NCI-H524 (cell line): ENCODE data around the gene LDLRAD4.
"Not testable (repeated sequence)": the region's sequence is repeated elsewhere in the genome, so short reads cannot be mapped to it uniquely, and the experiment has no call there.

Experiments used
- DNase-seq, 2 experiments: peaks; one replicate each; lab custom pipeline; 2025; lab: John Stamatoyannopoulos, UW

Gene LDLRAD4

GRCh38 chr18:13485604-13486003 lies 267.0 kb downstream of the LDLRAD4 start:
- DNase-seq, result no peak

GRCh38 chr18:13486284-13486683 lies 267.7 kb downstream of the LDLRAD4 start:
- no peak for DNase-seq

- DNase-seq, result no peak
These were observed 268.1 kb downstream of the LDLRAD4 start for GRCh38 chr18:13486686-13487085.

- DNase-seq, result no peak
These were observed 268.7 kb downstream of the LDLRAD4 start for GRCh38 chr18:13487237-13487636.

- DNase-seq, result no peak
These were observed 269.8 kb downstream of the LDLRAD4 start for GRCh38 chr18:13488281-13488929.

GRCh38 chr18:13489303-13489702 lies 270.7 kb downstream of the LDLRAD4 start:
- not testable (repeated sequence) for DNase-seq

GRCh38 chr18:13491138-13491537 lies 272.6 kb downstream of the LDLRAD4 start:
- DNase-seq, result no peak

- peak; percentile 23 to 78 for DNase-seq
These were observed 273.8 kb downstream of the LDLRAD4 start for GRCh38 chr18:13492314-13492713.

- DNase-seq, result no peak
These were observed 274.5 kb downstream of the LDLRAD4 start for GRCh38 chr18:13493079-13493478.

- no peak for DNase-seq
These were observed 275.2 kb downstream of the LDLRAD4 start for GRCh38 chr18:13493725-13494124.

- no peak for DNase-seq
These were observed 276.4 kb downstream of the LDLRAD4 start for GRCh38 chr18:13494871-13495445.

- DNase-seq, result no peak
These were observed 277.4 kb downstream of the LDLRAD4 start for GRCh38 chr18:13495961-13496360.

GRCh38 chr18:13496691-13497281 lies 278.2 kb downstream of the LDLRAD4 start:
- no peak for DNase-seq

GRCh38 chr18:13499803-13500202 lies 281.2 kb downstream of the LDLRAD4 start:
- DNase-seq, result no peak

- peak in 1 of 2 experiments; percentile 20 for DNase-seq
These were observed 281.8 kb downstream of the LDLRAD4 start for GRCh38 chr18:13500227-13500865.

GRCh38 chr18:13500869-13501542 lies 282.4 kb downstream of the LDLRAD4 start:
- no peak for DNase-seq

- DNase-seq, result no peak
These were observed 283.0 kb downstream of the LDLRAD4 start for GRCh38 chr18:13501543-13501887.

- DNase-seq, result no peak
These were observed 283.3 kb downstream of the LDLRAD4 start for GRCh38 chr18:13501891-13502290.

- no peak for DNase-seq
These were observed 284.0 kb downstream of the LDLRAD4 start for GRCh38 chr18:13502585-13502984.

- DNase-seq, result no peak
These were observed 285.3 kb downstream of the LDLRAD4 start for GRCh38 chr18:13503836-13504235.

- no peak for DNase-seq
These were observed 287.3 kb downstream of the LDLRAD4 start for GRCh38 chr18:13505780-13506345.

GRCh38 chr18:13510594-13510993 lies 292.0 kb downstream of the LDLRAD4 start:
- no peak for DNase-seq
